ENCODE data around the gene TGM4.

DNA sequence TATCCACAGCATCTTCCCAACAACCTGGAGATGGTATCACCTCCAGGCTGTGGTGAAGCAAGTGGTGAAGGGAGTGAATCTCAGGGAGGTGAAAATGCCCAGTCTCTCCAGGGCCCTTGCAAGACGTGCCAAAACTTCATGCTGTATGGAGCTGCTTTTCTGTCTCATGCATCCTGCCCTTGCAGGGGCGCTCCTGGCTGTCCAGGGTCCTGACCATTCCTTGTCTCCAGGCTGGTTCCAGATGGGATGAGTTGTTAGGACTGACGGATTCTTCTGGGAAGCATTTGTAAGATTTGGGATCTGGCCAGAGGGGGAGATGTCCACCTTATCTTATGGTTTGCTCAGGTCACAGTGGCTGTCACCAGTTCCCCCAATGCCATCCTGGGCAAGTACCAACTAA lies 15.8 kb downstream of the TGM4 start:
- no peak for TF ChIP-seq POLR2A (IDR thresholded peaks at IDR 0.05; ENCODE audit: low read depth)
- TF ChIP-seq, protein P1, sequence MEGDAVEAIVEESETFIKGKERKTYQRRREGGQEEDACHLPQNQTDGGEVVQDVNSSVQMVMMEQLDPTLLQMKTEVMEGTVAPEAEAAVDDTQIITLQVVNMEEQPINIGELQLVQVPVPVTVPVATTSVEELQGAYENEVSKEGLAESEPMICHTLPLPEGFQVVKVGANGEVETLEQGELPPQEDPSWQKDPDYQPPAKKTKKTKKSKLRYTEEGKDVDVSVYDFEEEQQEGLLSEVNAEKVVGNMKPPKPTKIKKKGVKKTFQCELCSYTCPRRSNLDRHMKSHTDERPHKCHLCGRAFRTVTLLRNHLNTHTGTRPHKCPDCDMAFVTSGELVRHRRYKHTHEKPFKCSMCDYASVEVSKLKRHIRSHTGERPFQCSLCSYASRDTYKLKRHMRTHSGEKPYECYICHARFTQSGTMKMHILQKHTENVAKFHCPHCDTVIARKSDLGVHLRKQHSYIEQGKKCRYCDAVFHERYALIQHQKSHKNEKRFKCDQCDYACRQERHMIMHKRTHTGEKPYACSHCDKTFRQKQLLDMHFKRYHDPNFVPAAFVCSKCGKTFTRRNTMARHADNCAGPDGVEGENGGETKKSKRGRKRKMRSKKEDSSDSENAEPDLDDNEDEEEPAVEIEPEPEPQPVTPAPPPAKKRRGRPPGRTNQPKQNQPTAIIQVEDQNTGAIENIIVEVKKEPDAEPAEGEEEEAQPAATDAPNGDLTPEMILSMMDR (IDR thresholded peaks at IDR 0.05), result no peak
- TF ChIP-seq EP300 (IDR thresholded peaks at IDR 0.05), result no peak

All from esophagus muscularis mucosa (tissue), 4 donors.